Chondrocyte (in vitro differentiated cells): ENCODE data around the gene NME7. TPM values are rescaled to one million over a fixed set of nuclear protein-coding genes. Genes with fewer than 3 reads are reported as not detected.
"Not testable (repeated sequence)": the region's sequence is repeated elsewhere in the genome, so short reads cannot be mapped to it uniquely, and the experiment has no call there.

Experiments
- DNase-seq: peaks from one replicate; pipeline ENCODE4 v3.0.0; 2021; ENCODE audit warnings: mixed read lengths, low spot score
- H3K27ac Mint-ChIP-seq: one replicate; pipeline ENCODE4 v1.8.0; 2021; ENCODE audit warnings: mild to moderate bottlenecking, moderate library complexity, mixed read lengths; ENCODE audit not compliant: unreplicated experiment
- H3K27me3 Mint-ChIP-seq: 2 replicates; pipeline ENCODE4 v1.8.0; 2021; ENCODE audit warnings: low read depth, mixed read lengths
- H3K36me3 Mint-ChIP-seq: 2 replicates; pipeline ENCODE4 v1.8.0; 2021; ENCODE audit warnings: low read depth, mixed read lengths
- H3K4me1 Mint-ChIP-seq: 2 replicates; pipeline ENCODE4 v1.8.0; 2021; ENCODE audit warnings: low read depth, mild to moderate bottlenecking, mixed read lengths
- H3K4me3 Mint-ChIP-seq: one replicate; pipeline ENCODE4 v1.8.0; 2021; ENCODE audit warnings: mild to moderate bottlenecking, moderate library complexity, mixed read lengths; ENCODE audit not compliant: unreplicated experiment
- H3K9me3 Mint-ChIP-seq: 2 replicates; pipeline ENCODE4 v1.8.0; 2021; ENCODE audit warnings: low read depth, mixed read lengths
- CTCF ChIP-seq: fragments of 200-600 bp; sonication (generic); IDR thresholded peaks from 2 replicates; pipeline ENCODE4 v1.5.0; 2021; ENCODE audit warnings: antibody characterized with exemption, mild to moderate bottlenecking, moderate library complexity
- total RNA-seq: library from RNA; stranded (reverse); gene quantifications from 3 replicates; pipeline ENCODE4 v1.2.1, GENCODE V29; 2021

NME7 gene
- total RNA-seq, 1 donor from 2014 or later = 14.7 TPM

- H3K27ac Mint-ChIP-seq = no peak overlapping the region
- H3K4me1 Mint-ChIP-seq = peaks cover 27% of the 10 kb centered on the region
- H3K9me3 Mint-ChIP-seq = peaks cover 3% of the 10 kb centered on the region
- DNase-seq = no peak
- H3K36me3 Mint-ChIP-seq = peaks cover 2% of the 10 kb centered on the region
- no peak for TF ChIP-seq CTCF
- H3K4me3 Mint-ChIP-seq = no peak overlapping the region
- no peaks in the 10 kb centered on the region for H3K27me3 Mint-ChIP-seq
These were observed 7.2 kb downstream of the NME7 start for GRCh38 chr1:169360415-169360814.

- Mint-ChIP-seq H3K4me1 (peaks cover 4% of the 10 kb centered on the region), H3K36me3 (peaks cover 2% of the 10 kb centered on the region)
These were observed 19.1 kb downstream of the NME7 start for GRCh38 chr1:169348383-169349036.

GRCh38 chr1:169347688-169348382 is 19.8 kb downstream of the NME7 start:
- DNase-seq = no peak
- Mint-ChIP-seq H3K36me3 (peaks cover 2% of the 10 kb centered on the region), H3K4me1 (peaks cover 4% of the 10 kb centered on the region), H3K4me3 (no peak overlapping the region), H3K27me3 (no peaks in the 10 kb centered on the region), H3K27ac (no peak overlapping the region), H3K9me3 (peaks cover 8% of the 10 kb centered on the region)
- no peak for TF ChIP-seq CTCF

More at GRCh38 chr1:169348383-169349036, 19.1 kb downstream of the NME7 start:
- no peak for DNase-seq
- Mint-ChIP-seq H3K4me3 (no peak overlapping the region), H3K9me3 (peaks cover 14% of the 10 kb centered on the region), H3K27ac (no peak overlapping the region), H3K27me3 (no peaks in the 10 kb centered on the region)
- peak; percentile 98 for TF ChIP-seq CTCF

- no peak for TF ChIP-seq CTCF
- Mint-ChIP-seq H3K27ac (no peak overlapping the region), H3K4me3 (no peak overlapping the region), H3K9me3 (peaks cover under 1% of the 10 kb centered on the region), H3K27me3 (no peaks in the 10 kb centered on the region), H3K4me1 (peaks cover 4% of the 10 kb centered on the region), H3K36me3 (no peaks in the 10 kb centered on the region)
- no peak for DNase-seq
These were observed 21.5 kb downstream of the NME7 start for GRCh38 chr1:169346036-169346589.

GRCh38 chr1:169345511-169345910 is 22.1 kb downstream of the NME7 start:
- DNase-seq = no peak
- Mint-ChIP-seq H3K4me1 (peaks cover 4% of the 10 kb centered on the region), H3K4me3 (no peak overlapping the region), H3K27ac (no peak overlapping the region), H3K36me3 (no peaks in the 10 kb centered on the region), H3K9me3 (no peaks in the 10 kb centered on the region), H3K27me3 (no peaks in the 10 kb centered on the region)
- TF ChIP-seq CTCF = no peak

GRCh38 chr1:169342096-169342495 is 25.5 kb downstream of the NME7 start:
- H3K4me3 Mint-ChIP-seq, H3K9me3 Mint-ChIP-seq, DNase-seq, H3K36me3 Mint-ChIP-seq, H3K27ac Mint-ChIP-seq, H3K4me1 Mint-ChIP-seq, H3K27me3 Mint-ChIP-seq: not testable (repeated sequence)
